Endothelial cell of umbilical vein (primary cell): ENCODE data around the gene MSH5. TPM values are rescaled to one million over a fixed set of nuclear protein-coding genes. Genes with fewer than 3 reads are reported as not detected.
A peak's percentile ranks its signal among the peaks of the same experiment; 100 is the strongest.
"Not testable (repeated sequence)": the region's sequence is repeated elsewhere in the genome, so short reads cannot be mapped to it uniquely, and the experiment has no call there.

Source experiments
- BruUV-seq: library from RNA; stranded (reverse); fragments of 400-500 nt; replicated peaks from 2 replicates; lab custom pipeline; 2021; lab: Mats Ljungman, UMichigan
- CTCF ChIA-PET: fragments of 300-600, 350-600 bp; sonication (Branson Sonifier 250); formaldehyde crosslinking; loops from one replicate; lab custom pipeline; 2021; ENCODE audit warnings: antibody characterized with exemption, inconsistent platforms; lab: Charles Lee
- POLR2A ChIA-PET: fragments of 300-600, 350-600 bp; sonication (Branson Sonifier 250); formaldehyde crosslinking; loops from one replicate; lab custom pipeline; 2021; ENCODE audit warnings: antibody characterized with exemption, inconsistent platforms; lab: Charles Lee
- DNase-seq: peaks from one replicate; pipeline ENCODE4 v3.0.0-alpha.2; 2011; ENCODE audit warnings: low read depth, low spot score
- FAIRE-seq: peaks from 2 replicates; lab custom pipeline; 2011; peaks lifted over from hg19 to GRCh38; lab: Jason Lieb, UNC
- H2AFZ ChIP-seq: 2 replicates; pipeline ENCODE4 v1.6.0; 2012; ENCODE audit warnings: low read depth, low read length, control low read depth, inconsistent platforms
- H3K27ac ChIP-seq: 2 replicates; pipeline ENCODE4 v1.5.1; 2011; ENCODE audit warnings: low read depth, mild to moderate bottlenecking, control low read depth, low read length, moderate library complexity; ENCODE audit not compliant: insufficient read depth
- H3K27me3 ChIP-seq, 2 experiments: 2 replicates each; pipeline versions ENCODE4 v1.6.0 to v1.6.1; 2011; ENCODE audit warnings: low read length in 2 of 2, mixed read lengths in 1 of 2; ENCODE audit not compliant: control insufficient read depth in 2 of 2, insufficient read depth in 2 of 2
- H3K36me3 ChIP-seq, 2 experiments: 2 replicates in 1 of 2; 3 replicates in 1 of 2; pipeline ENCODE4 v1.5.1; 2011; ENCODE audit warnings: low read length in 2 of 2, mild to moderate bottlenecking in 1 of 2, moderate library complexity in 1 of 2; ENCODE audit not compliant: control insufficient read depth in 2 of 2, insufficient read depth in 2 of 2; ENCODE audit errors: extremely low read depth in 1 of 2
- H3K4me1 ChIP-seq: 3 replicates; pipeline ENCODE4 v1.5.1; 2011; ENCODE audit warnings: mild to moderate bottlenecking, low read length; ENCODE audit not compliant: control insufficient read depth, insufficient read depth; ENCODE audit errors: extremely low read depth
- H3K4me2 ChIP-seq: 2 replicates; pipeline ENCODE4 v1.6.1; 2011; ENCODE audit warnings: low read length, control low read depth, mixed read lengths; ENCODE audit not compliant: insufficient read depth
- H3K4me3 ChIP-seq, 3 experiments: fragments of 200-600 bp in 1 of 3; sonication (generic), shearing (Covaris generic) in 1 of 3; replicated peaks in 1 of 3; 2 replicates each; pipeline ENCODE4 v1.5.1; 2011 to 2016; ENCODE audit warnings: control low read depth in 3 of 3, low read length in 3 of 3, mild to moderate bottlenecking in 2 of 3, inconsistent platforms in 1 of 3, low read depth in 1 of 3, moderate library complexity in 1 of 3; ENCODE audit not compliant: insufficient read depth in 1 of 3
- H3K79me2 ChIP-seq: 2 replicates; pipeline ENCODE4 v1.6.0; 2012; ENCODE audit warnings: low read length, inconsistent platforms; ENCODE audit not compliant: control insufficient read depth, insufficient read depth
- H3K9ac ChIP-seq: replicated peaks from 2 replicates; pipeline ENCODE3; 2011; ENCODE audit warnings: low read length, control low read depth; ENCODE audit not compliant: insufficient read depth; ENCODE audit errors: extremely low read depth
- H3K9me1 ChIP-seq: replicated peaks from 3 replicates; pipeline ENCODE4 v1.6.0; 2011; ENCODE audit warnings: mild to moderate bottlenecking, low read length; ENCODE audit not compliant: control insufficient read depth, insufficient read depth; ENCODE audit errors: extremely low read depth
- H3K9me3 ChIP-seq: replicated peaks from 2 replicates; pipeline ENCODE4 v1.5.1; 2012; ENCODE audit warnings: low read length, inconsistent platforms; ENCODE audit not compliant: control insufficient read depth, insufficient read depth
- H4K20me1 ChIP-seq: replicated peaks from 2 replicates; pipeline ENCODE3; 2011; ENCODE audit warnings: mild to moderate bottlenecking, low read length; ENCODE audit not compliant: control insufficient read depth, insufficient read depth; ENCODE audit errors: extremely low read depth
- CTCF ChIP-seq, 2 donors: IDR thresholded peaks; 1 replicate in 1 of 2; 2 replicates in 1 of 2; pipeline ENCODE4 v1.5.1; 2011; ENCODE audit warnings: low read length in 2 of 2, mild to moderate bottlenecking in 2 of 2, moderate library complexity in 2 of 2, control low read depth in 1 of 2, inconsistent platforms in 1 of 2, low read depth in 1 of 2; ENCODE audit not compliant: insufficient read depth in 1 of 2; ENCODE audit errors: extremely low read depth in 1 of 2
- EZH2 ChIP-seq: IDR thresholded peaks from 2 replicates; pipeline ENCODE4 v1.6.1; 2012; ENCODE audit warnings: borderline replicate concordance, low read depth, mild to moderate bottlenecking, moderate library complexity, low read length, inconsistent platforms; ENCODE audit not compliant: severe bottlenecking
- GATA2 ChIP-seq: IDR thresholded peaks from 2 replicates; pipeline ENCODE4 v1.7.0; 2011; ENCODE audit warnings: low read depth, mild to moderate bottlenecking, moderate library complexity, mixed read lengths, low read length; ENCODE audit not compliant: insufficient read length, insufficient read depth
- JUN ChIP-seq: IDR thresholded peaks from 2 replicates; pipeline ENCODE4 v1.6.1; 2011; ENCODE audit warnings: borderline replicate concordance, low read depth; ENCODE audit not compliant: insufficient read length, insufficient read depth
- POLR2A ChIP-seq: IDR thresholded peaks from 2 replicates; pipeline ENCODE4 v1.6.1; 2012; ENCODE audit warnings: low read depth, mild to moderate bottlenecking, control low read depth, low read length
- POLR2AphosphoS5 ChIP-seq: IDR thresholded peaks from 2 replicates; pipeline ENCODE4 v1.6.1; 2012; ENCODE audit warnings: low read depth, mild to moderate bottlenecking, control low read depth, low read length, moderate library complexity; ENCODE audit not compliant: insufficient read depth
- dilution Hi-C: fragments of 300-500 bp; cut with MboI; formaldehyde crosslinking; loops from one replicate; pipeline ENCODE4 v1.15.0; 2019; ENCODE audit warnings: low sequenced_read_pairs; ENCODE audit not compliant: extremely low pct_ligation_motif_present
- intact Hi-C: fragments of 100-400 bp; cut with micrococcal nuclease; formaldehyde crosslinking; loops from one replicate; pipeline ENCODE4 v1.10.0; 2022
- polyA plus RNA-seq, 4 experiments: library from polyadenylated mRNA; depleted of rRNA in 3 of 4; stranded (reverse) in 3 of 4; unstranded in 1 of 4; fragments of >200 nt; gene quantifications; 2 replicates each; pipeline versions ENCODE4 v1.2.1 to v1.2.3, GENCODE V29; 2011 to 2012; ENCODE audit warnings: missing spikeins in 1 of 4
- total RNA-seq: library from RNA; stranded (reverse); gene quantifications from 2 replicates; pipeline ENCODE4 v1.2.3, GENCODE V29; 2021

The MSH5 gene
- total and polyA plus RNA-seq, 2 donors (not counting 3 experiments of a cell fraction or from before 2014, with no cell fraction given), result 27.1 to 43.8 TPM

- CTCF ChIA-PET, result interaction anchor here (0.7 to 3.1 kb wide), 24 partner anchors 8 to 338 kb away, joined by 3 to 28 read pairs (median 4); partner anchors contain the start of genes ABHD16A, DDAH2, GPANK1 and HSPA1A
- Histone ChIP-seq H3K79me2 (peaks cover 24% of the 10 kb centered on the region), H3K9ac (peak within 1 kb of the TSS; percentile 87), H3K27me3 (no peaks in the 10 kb centered on the region), H3K9me1 (no peaks in the 10 kb centered on the region), H3K9me3 (no peaks in the 10 kb centered on the region), H3K36me3 (peaks cover 3% of the 10 kb centered on the region in 2 experiments), H3K27ac (peak within 1 kb of the TSS; percentile 42), H2AFZ (peak within 1 kb of the TSS; percentile 70), H3K4me2 (peak within 1 kb of the TSS; percentile 96), H3K4me3 (peak within 1 kb of the TSS; percentile 77 to 88 (median 87)), H3K4me1 (peaks cover 11% of the 10 kb centered on the region), H4K20me1 (no peaks in the 10 kb centered on the region)
- dilution Hi-C loops, result no loop called here
- BruUV-seq, result TSS peak; percentile 65
- intact Hi-C loops, result loop anchor here (1.0 kb wide), 1 partner anchor 10 kb away; no protein-coding TSS in a partner anchor
- DNase-seq (peak; percentile 98), FAIRE-seq (peak; percentile 98)
- TF ChIP-seq JUN (no peak), EZH2 (no peak), GATA2 (no peak), POLR2A (peak; percentile 94), POLR2AphosphoS5 (peak; percentile 94), CTCF (IDR thresholded peaks at IDR 0.05; ENCODE audit: extremely low read depth in 1 of 2, insufficient read depth in 1 of 2, low read depth in 1 of 2, low read length in 2 of 2) (peak in 1 of 2 donors; percentile 25)
- POLR2A ChIA-PET, result interaction anchor here (0.6 to 2.4 kb wide), 10 partner anchors 8 to 142 kb away, joined by 3 to 32 read pairs (median 4); partner anchors contain the start of genes GPANK1, HSPA1A, HSPA1B and HSPA1L
Observed at GRCh38 chr6:31806470-31807272, 66.9 kb downstream of the MSH5 start, which contains the start of gene LSM2. LSM2 (minus strand) TSS chr6:31806966; CDS start chr6:31806757, 209 bp downstream.

- CTCF ChIA-PET, H3K9me3 ChIP-seq, FAIRE-seq, POLR2A ChIA-PET, intact Hi-C loops, H3K4me2 ChIP-seq, H3K36me3 ChIP-seq, H3K9ac ChIP-seq, BruUV-seq, H4K20me1 ChIP-seq, DNase-seq, dilution Hi-C loops, H3K27ac ChIP-seq, H3K4me3 ChIP-seq, H3K27me3 ChIP-seq, H2AFZ ChIP-seq, H3K9me1 ChIP-seq: not testable (repeated sequence)
- H3K79me2 ChIP-seq, result peaks cover 21% of the 10 kb centered on the region
- H3K4me1 ChIP-seq, result peaks cover 16% of the 10 kb centered on the region
Observed at GRCh38 chr6:31808599-31808998, 68.8 kb downstream of the MSH5 start.
